ENCODE results near the gene GPRASP3. TPM values are rescaled to one million over a fixed set of nuclear protein-coding genes. Genes with fewer than 3 reads are reported as not detected.

The GPRASP3 gene
- total and polyA plus RNA-seq, 4 donors: 0.47 to 3.5 (median 1.9) TPM

DNA sequence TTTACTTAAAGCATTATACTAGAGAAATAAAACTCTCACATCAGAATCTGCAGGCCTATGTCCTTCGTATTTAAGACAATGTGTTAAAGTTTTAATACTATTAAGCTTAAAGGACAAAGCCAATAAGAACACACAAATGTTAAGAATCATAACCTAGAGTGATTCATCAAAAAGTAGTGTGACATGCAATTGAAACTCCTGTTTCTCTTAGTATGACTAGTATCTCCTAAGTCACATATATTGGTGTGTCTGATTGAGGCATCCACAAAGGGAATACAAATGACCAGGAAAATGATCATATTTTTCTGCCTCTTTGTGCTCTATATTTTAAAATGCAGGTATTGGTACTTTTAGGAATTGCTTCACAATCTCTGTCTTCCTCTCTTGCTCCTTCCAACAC is 23.8 kb downstream of the GPRASP3 start (continued):
- TF ChIP-seq REST (IDR thresholded peaks at IDR 0.05): no peak
- TF ChIP-seq JUND (IDR thresholded peaks at IDR 0.05): no peak
- TF ChIP-seq, protein P1, sequence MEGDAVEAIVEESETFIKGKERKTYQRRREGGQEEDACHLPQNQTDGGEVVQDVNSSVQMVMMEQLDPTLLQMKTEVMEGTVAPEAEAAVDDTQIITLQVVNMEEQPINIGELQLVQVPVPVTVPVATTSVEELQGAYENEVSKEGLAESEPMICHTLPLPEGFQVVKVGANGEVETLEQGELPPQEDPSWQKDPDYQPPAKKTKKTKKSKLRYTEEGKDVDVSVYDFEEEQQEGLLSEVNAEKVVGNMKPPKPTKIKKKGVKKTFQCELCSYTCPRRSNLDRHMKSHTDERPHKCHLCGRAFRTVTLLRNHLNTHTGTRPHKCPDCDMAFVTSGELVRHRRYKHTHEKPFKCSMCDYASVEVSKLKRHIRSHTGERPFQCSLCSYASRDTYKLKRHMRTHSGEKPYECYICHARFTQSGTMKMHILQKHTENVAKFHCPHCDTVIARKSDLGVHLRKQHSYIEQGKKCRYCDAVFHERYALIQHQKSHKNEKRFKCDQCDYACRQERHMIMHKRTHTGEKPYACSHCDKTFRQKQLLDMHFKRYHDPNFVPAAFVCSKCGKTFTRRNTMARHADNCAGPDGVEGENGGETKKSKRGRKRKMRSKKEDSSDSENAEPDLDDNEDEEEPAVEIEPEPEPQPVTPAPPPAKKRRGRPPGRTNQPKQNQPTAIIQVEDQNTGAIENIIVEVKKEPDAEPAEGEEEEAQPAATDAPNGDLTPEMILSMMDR (IDR thresholded peaks at IDR 0.05; ENCODE audit: low read depth, low read length, missing input control): no peak
- TF ChIP-seq FOXA2 (IDR thresholded peaks at IDR 0.05): no peak

DNA sequence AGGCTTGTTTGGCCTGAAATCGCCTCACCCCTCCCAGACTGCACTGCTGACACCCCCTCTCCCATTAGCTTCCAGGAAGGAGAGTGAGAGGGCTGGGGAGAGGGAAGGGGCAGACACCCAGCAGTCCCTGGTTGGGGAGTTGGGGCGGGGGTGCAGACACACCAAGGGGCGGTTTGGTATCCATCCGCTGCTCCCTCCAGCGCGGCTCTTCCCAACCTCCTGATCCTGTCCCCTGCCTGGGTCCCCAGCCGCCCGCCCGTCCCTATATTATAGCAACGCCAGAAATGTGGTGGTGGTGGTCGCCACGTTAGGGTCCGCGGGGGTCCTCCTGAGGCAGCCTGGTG is 24.9 kb downstream of the GPRASP3 start:
- 42% methylated on average over 14 of the region's 14 CpGs for WGBS
- H3K4me3 ChIP-seq (ENCODE audit: low read depth in 1 of 3, low read length in 3 of 3): peak overlapping the region in 1 of 3 donors; percentile 52
- H3K36me3 ChIP-seq (ENCODE audit: control insufficient read depth in 4 of 4, insufficient read depth in 3 of 4, low read depth in 1 of 4, low read length in 3 of 4): no peaks in the 10 kb centered on the region
- DNase-seq (ENCODE audit: low spot score): no peak
- H3K27ac ChIP-seq (ENCODE audit: low read depth in 1 of 2, low read length in 2 of 2): no peak overlapping the region
- TF ChIP-seq EGR1 (IDR thresholded peaks at IDR 0.05; ENCODE audit: low read depth in 2 of 2) (no peak), JUND (IDR thresholded peaks at IDR 0.05) (no peak), TAF1 (conservative IDR thresholded peaks at IDR 0.05) (no peak), HNF4G (IDR thresholded peaks at IDR 0.05) (no peak), RAD21 (IDR thresholded peaks at IDR 0.05) (no peak), RXRA (IDR thresholded peaks at IDR 0.05) (no peak), YY1 (IDR thresholded peaks at IDR 0.05) (no peak), REST (IDR thresholded peaks at IDR 0.05) (no peak), GABPA (IDR thresholded peaks at IDR 0.05 in 1 of 2, conservative IDR thresholded peaks at IDR 0.05 in 1 of 2) (no peak)
- TF ChIP-seq, protein P2, sequence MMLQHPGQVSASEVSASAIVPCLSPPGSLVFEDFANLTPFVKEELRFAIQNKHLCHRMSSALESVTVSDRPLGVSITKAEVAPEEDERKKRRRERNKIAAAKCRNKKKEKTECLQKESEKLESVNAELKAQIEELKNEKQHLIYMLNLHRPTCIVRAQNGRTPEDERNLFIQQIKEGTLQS (IDR thresholded peaks at IDR 0.05): no peak
- H3K9ac ChIP-seq (ENCODE audit: low read depth in 1 of 2, low read length in 2 of 2): no peak overlapping the region
- no peaks in the 10 kb centered on the region for H3K27me3 ChIP-seq (ENCODE audit: control insufficient read depth in 4 of 4, insufficient read depth in 4 of 4, low read length in 3 of 4)
- H3K4me1 ChIP-seq (ENCODE audit: control insufficient read depth in 4 of 4, insufficient read depth in 4 of 4, low read length in 3 of 4): peaks cover 0 to 5% (median 0%) of the 10 kb centered on the region in 4 donors
- H3K9me3 ChIP-seq (ENCODE audit: control insufficient read depth in 4 of 4, low read length in 3 of 4): no peaks in the 10 kb centered on the region

Data from liver (tissue), 9 donors.